ENCODE data around the gene RBFOX2.
"Not testable (repeated sequence)": the region's sequence is repeated elsewhere in the genome, so short reads cannot be mapped to it uniquely, and the experiment has no call there.

The RBFOX2 gene

DNA sequence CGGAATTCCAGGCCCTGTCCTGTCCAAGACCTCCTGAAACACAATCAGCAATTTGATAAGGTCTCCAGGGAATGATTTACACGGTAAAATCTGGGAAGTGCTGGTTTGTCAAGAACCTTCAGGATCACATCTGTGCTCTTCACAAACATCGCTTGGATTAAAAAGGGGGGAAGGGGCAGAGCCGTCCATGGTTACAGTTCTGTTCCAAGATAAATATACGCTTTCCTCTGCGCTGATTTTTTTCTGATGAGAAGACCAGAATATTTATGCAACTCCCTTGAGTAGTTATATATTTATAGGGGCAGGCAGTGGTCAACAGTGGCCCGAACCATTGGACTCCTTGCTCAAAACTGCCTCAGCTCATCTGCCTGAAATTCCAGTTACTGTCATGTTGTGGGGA is 320.2 kb downstream of the RBFOX2 start:
- DNase-seq (ENCODE audit: low read depth) = no peak
- TF ChIP-seq MAX (IDR thresholded peaks at IDR 0.05; ENCODE audit: low read depth, low read length) = no peak
- TF ChIP-seq, protein P1, sequence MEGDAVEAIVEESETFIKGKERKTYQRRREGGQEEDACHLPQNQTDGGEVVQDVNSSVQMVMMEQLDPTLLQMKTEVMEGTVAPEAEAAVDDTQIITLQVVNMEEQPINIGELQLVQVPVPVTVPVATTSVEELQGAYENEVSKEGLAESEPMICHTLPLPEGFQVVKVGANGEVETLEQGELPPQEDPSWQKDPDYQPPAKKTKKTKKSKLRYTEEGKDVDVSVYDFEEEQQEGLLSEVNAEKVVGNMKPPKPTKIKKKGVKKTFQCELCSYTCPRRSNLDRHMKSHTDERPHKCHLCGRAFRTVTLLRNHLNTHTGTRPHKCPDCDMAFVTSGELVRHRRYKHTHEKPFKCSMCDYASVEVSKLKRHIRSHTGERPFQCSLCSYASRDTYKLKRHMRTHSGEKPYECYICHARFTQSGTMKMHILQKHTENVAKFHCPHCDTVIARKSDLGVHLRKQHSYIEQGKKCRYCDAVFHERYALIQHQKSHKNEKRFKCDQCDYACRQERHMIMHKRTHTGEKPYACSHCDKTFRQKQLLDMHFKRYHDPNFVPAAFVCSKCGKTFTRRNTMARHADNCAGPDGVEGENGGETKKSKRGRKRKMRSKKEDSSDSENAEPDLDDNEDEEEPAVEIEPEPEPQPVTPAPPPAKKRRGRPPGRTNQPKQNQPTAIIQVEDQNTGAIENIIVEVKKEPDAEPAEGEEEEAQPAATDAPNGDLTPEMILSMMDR (IDR thresholded peaks at IDR 0.05; ENCODE audit: low read depth, low read length) = no peak
- no peak for TF ChIP-seq POLR2A (IDR thresholded peaks at IDR 0.05; ENCODE audit: extremely low read depth, insufficient read length)
- TF ChIP-seq MYC (IDR thresholded peaks at IDR 0.05; ENCODE audit: low read depth, low read length) = no peak
- no peak overlapping the region for H3K4me3 ChIP-seq (ENCODE audit: low read depth, low read length)

DNA sequence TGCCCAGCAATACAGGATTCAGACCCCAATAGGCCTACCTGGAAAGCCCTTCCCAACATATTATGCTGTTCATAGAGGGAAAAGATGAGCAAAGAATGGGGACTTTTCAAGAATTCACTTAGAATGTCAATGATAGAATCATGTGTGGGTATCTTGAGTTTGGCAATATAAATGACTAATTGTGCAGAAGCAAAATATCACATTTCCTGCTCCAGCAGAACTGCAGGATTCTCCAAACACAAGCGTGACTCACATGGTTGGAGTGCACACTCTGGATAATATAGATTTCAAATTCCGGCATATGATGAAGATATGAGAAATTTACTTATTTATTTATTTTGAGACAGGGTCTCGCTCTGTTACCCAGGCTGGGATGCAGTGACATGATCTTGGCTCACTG is 323.5 kb downstream of the RBFOX2 start:
- no peak for TF ChIP-seq MYC (IDR thresholded peaks at IDR 0.05; ENCODE audit: low read depth, low read length)
- TF ChIP-seq POLR2A (IDR thresholded peaks at IDR 0.05; ENCODE audit: extremely low read depth, insufficient read length) = no peak
- TF ChIP-seq, protein P1 (IDR thresholded peaks at IDR 0.05; ENCODE audit: low read depth, low read length) = no peak
- TF ChIP-seq MAX (IDR thresholded peaks at IDR 0.05; ENCODE audit: low read depth, low read length) = no peak
- no peak for DNase-seq (ENCODE audit: low read depth)

DNA sequence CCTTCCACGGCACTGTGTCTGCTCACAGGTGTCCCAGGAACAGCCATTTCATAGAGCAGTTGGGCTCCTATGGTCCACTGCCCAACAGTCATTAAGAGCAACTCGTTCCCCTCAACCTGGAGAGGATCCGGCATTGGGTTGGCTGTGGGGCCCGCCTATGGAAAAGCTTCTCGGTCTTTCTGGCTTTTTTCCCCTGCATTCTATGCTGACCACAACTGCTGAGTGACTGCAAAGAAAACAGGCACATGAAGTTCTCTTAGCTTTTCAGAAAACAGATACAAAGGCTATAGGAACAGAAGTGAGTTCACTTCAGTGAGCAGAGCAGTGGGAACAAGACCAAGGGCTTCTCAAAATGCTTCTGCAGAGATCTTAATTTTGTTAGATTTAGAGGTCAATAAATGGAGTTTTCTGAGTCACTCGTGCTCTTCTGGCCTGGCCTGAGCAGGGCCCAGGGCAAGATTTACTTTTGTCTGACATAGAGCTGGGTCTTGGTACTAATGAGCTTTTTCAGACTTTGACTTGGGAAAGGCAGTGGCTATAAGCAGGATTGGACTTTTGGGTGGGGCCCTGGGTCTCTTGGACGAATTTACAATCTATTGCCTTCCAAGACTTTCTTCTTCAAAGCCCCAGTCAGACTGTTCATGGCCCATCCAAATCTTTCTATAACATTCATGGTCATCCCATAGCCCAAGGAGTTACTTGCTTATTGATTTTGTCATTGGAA is 324.6 kb downstream of the RBFOX2 start:
- no peak for DNase-seq (ENCODE audit: low read depth)
- TF ChIP-seq POLR2A (IDR thresholded peaks at IDR 0.05; ENCODE audit: extremely low read depth, insufficient read length) = no peak
- TF ChIP-seq, protein P1 (IDR thresholded peaks at IDR 0.05; ENCODE audit: low read depth, low read length) = no peak
- TF ChIP-seq MAX (IDR thresholded peaks at IDR 0.05; ENCODE audit: low read depth, low read length) = no peak
- no peak for TF ChIP-seq MYC (IDR thresholded peaks at IDR 0.05; ENCODE audit: low read depth, low read length)
- H3K4me3 ChIP-seq (ENCODE audit: low read depth, low read length) = no peak overlapping the region

More for the DNA sequence above, 323.5 kb downstream of the RBFOX2 start:
- H3K4me3 ChIP-seq (ENCODE audit: low read depth, low read length) = no peak overlapping the region

GRCh38 chr22:35699852-35700251 is 328.8 kb downstream of the RBFOX2 start:
- not testable (repeated sequence) for DNase-seq (ENCODE audit: low read depth); H3K4me3 ChIP-seq (ENCODE audit: low read depth, low read length)

- no peak for DNase-seq (ENCODE audit: low read depth)
- TF ChIP-seq, protein P1 (IDR thresholded peaks at IDR 0.05; ENCODE audit: low read depth, low read length) = no peak
- TF ChIP-seq MAX (IDR thresholded peaks at IDR 0.05; ENCODE audit: low read depth, low read length) = no peak
- no peak for TF ChIP-seq MYC (IDR thresholded peaks at IDR 0.05; ENCODE audit: low read depth, low read length)
- TF ChIP-seq POLR2A (IDR thresholded peaks at IDR 0.05; ENCODE audit: extremely low read depth, insufficient read length) = no peak
- no peak overlapping the region for H3K4me3 ChIP-seq (ENCODE audit: low read depth, low read length)
Measured at GRCh38 chr22:35697142-35697541, 331.5 kb downstream of the RBFOX2 start.

- TF ChIP-seq MAX (IDR thresholded peaks at IDR 0.05; ENCODE audit: low read depth, low read length) (no peak), POLR2A (IDR thresholded peaks at IDR 0.05; ENCODE audit: extremely low read depth, insufficient read length) (no peak), MYC (IDR thresholded peaks at IDR 0.05; ENCODE audit: low read depth, low read length) (no peak)
- TF ChIP-seq, protein P1 (IDR thresholded peaks at IDR 0.05; ENCODE audit: low read depth, low read length) = no peak
- no peak overlapping the region for H3K4me3 ChIP-seq (ENCODE audit: low read depth, low read length)
- no peak for DNase-seq (ENCODE audit: low read depth)
Measured at GRCh38 chr22:35695202-35695601, 333.4 kb downstream of the RBFOX2 start.
